ENCODE measurements around the gene SF3B1.
A peak's percentile ranks its signal among the peaks of the same experiment; 100 is the strongest.
"Not testable (repeated sequence)": the region's sequence is repeated elsewhere in the genome, so short reads cannot be mapped to it uniquely, and the experiment has no call there.

SF3B1 gene

DNA sequence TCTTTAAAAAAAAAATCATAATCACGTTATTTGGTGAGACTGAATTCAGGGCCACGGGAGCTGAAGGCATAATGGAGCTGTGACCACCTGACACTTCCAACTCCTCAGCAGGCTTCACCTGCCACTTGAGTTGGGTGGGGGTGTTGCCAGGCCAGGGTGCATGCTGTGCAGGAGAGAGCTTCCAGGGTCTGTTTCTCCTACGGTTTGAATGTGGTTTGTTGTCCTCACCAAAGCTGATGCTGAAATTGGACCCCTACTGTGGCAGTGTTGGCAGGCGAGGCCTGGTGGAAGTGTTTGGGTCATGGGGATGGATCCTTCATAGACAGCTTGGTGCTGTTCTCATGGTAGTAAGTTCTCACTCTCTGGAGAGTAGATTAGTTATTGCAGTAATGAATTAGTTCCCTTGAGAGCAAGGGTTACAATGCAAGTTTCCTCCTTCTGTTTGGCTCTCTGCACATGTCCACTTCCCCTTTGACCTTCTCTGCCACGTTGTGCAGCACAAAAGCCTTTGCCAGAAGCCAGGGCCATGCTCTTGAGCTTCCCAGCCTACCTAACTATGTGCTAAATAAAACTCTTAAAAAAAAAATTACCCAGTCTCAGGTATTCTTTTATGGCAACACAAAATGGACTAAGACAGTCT, 86.0 kb downstream of the SF3B1 start:
- H2AFZ ChIP-seq (ENCODE audit: low read depth, low read length): no peak overlapping the region
- no peaks in the 10 kb centered on the region for H3K79me1 ChIP-seq (replicated peaks; ENCODE audit: low read length, poor library complexity, severe bottlenecking)
- H3K4me1 ChIP-seq (ENCODE audit: control insufficient read depth, insufficient read depth, low read depth, low read length): peaks cover 2% of the 10 kb centered on the region
- H3K36me3 ChIP-seq (ENCODE audit: control insufficient read depth in 1 of 2, insufficient read depth in 2 of 2, low read depth in 1 of 2, low read length in 2 of 2): no peaks in the 10 kb centered on the region
- 53% methylated on average over 5 of the region's 5 CpGs for whole genome bisulfite sequencing
- H4K91ac ChIP-seq (ENCODE audit: low read length): no peak overlapping the region
- H4K8ac ChIP-seq (ENCODE audit: low read length): no peak overlapping the region
- no peak overlapping the region for H2AK5ac ChIP-seq (ENCODE audit: low read length, severe bottlenecking)
- no peak overlapping the region for H3K23ac ChIP-seq (ENCODE audit: low read length in 2 of 2)
- H2BK15ac ChIP-seq (ENCODE audit: low read depth, poor library complexity, severe bottlenecking): no peak overlapping the region
- no peak overlapping the region for H2BK12ac ChIP-seq (ENCODE audit: low read length in 2 of 2)
- no peak overlapping the region for H2BK120ac ChIP-seq (ENCODE audit: low read depth, low read length)
- H3K4me2 ChIP-seq (ENCODE audit: low read length, poor library complexity, severe bottlenecking): no peak overlapping the region
- no peak overlapping the region for H3K9ac ChIP-seq (ENCODE audit: low read length)
- H3K14ac ChIP-seq (ENCODE audit: low read length in 2 of 2): no peak overlapping the region
- H3K27ac ChIP-seq (ENCODE audit: low read length, poor library complexity, severe bottlenecking): no peak overlapping the region
- no peak overlapping the region for H3K4ac ChIP-seq (ENCODE audit: low read depth in 1 of 2, low read length in 2 of 2)
- no peak overlapping the region for H3K18ac ChIP-seq (ENCODE audit: low read depth in 1 of 2, low read length in 2 of 2)
- H3K9me3 ChIP-seq (ENCODE audit: control insufficient read depth, low read length): no peaks in the 10 kb centered on the region
- DNase-seq: no peak
- H2BK5ac ChIP-seq (ENCODE audit: low read depth, low read length, poor library complexity, severe bottlenecking): no peak overlapping the region
- no peaks in the 10 kb centered on the region for H3K27me3 ChIP-seq (ENCODE audit: control insufficient read depth in 1 of 2, insufficient read depth in 1 of 2, low read length in 2 of 2)
- no peak overlapping the region for H3K4me3 ChIP-seq (ENCODE audit: insufficient read depth in 1 of 2, low read depth in 1 of 2, low read length in 2 of 2)

DNA sequence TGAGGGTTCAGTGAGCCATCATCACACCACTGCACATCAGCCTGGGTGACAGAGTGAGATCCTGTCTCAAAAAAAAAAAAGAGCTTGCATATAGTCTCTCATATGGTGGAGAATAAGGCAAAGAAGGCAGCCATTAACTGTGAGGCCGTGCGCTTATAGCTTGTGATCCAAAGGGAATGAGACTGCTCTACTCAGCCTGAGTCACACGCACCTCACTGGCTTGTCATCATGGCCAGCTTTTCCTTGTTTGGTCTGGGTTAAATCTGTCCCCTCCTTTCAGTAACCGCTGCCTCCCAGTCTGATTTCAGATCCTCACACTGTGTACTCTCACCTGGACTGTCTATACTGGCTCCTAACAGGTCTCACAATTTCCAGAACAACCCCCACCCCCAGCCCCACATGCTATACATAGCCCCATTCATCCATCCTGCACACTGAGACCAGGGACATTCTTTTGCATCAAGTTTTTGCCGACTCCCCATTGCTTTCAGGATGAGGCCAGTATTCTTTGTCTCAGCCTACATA, 88.9 kb downstream of the SF3B1 start:
- Histone ChIP-seq H3K14ac (ENCODE audit: low read length in 2 of 2) (no peak overlapping the region), H3K4ac (ENCODE audit: low read depth in 1 of 2, low read length in 2 of 2) (no peak overlapping the region), H4K91ac (ENCODE audit: low read length) (no peak overlapping the region), H3K36me3 (ENCODE audit: control insufficient read depth in 1 of 2, insufficient read depth in 2 of 2, low read depth in 1 of 2, low read length in 2 of 2) (no peaks in the 10 kb centered on the region), H3K4me2 (ENCODE audit: low read length, poor library complexity, severe bottlenecking) (no peak overlapping the region), H3K4me3 (ENCODE audit: insufficient read depth in 1 of 2, low read depth in 1 of 2, low read length in 2 of 2) (no peak overlapping the region), H2AK5ac (ENCODE audit: low read length, severe bottlenecking) (no peak overlapping the region), H2AFZ (ENCODE audit: low read depth, low read length) (no peak overlapping the region), H3K4me1 (ENCODE audit: control insufficient read depth, insufficient read depth, low read depth, low read length) (peaks cover under 1% of the 10 kb centered on the region), H3K27me3 (ENCODE audit: control insufficient read depth in 1 of 2, insufficient read depth in 1 of 2, low read length in 2 of 2) (no peaks in the 10 kb centered on the region), H3K9ac (ENCODE audit: low read length) (no peak overlapping the region), H3K79me1 (replicated peaks; ENCODE audit: low read length, poor library complexity, severe bottlenecking) (no peaks in the 10 kb centered on the region), H3K27ac (ENCODE audit: low read length, poor library complexity, severe bottlenecking) (no peak overlapping the region), H2BK120ac (ENCODE audit: low read depth, low read length) (no peak overlapping the region), H2BK15ac (ENCODE audit: low read depth, poor library complexity, severe bottlenecking) (no peak overlapping the region), H3K9me3 (ENCODE audit: control insufficient read depth, low read length) (no peaks in the 10 kb centered on the region), H4K8ac (ENCODE audit: low read length) (no peak overlapping the region), H3K18ac (ENCODE audit: low read depth in 1 of 2, low read length in 2 of 2) (no peak overlapping the region), H2BK12ac (ENCODE audit: low read length in 2 of 2) (no peak overlapping the region), H3K23ac (ENCODE audit: low read length in 2 of 2) (no peak overlapping the region), H2BK5ac (ENCODE audit: low read depth, low read length, poor library complexity, severe bottlenecking) (no peak overlapping the region)
- 94% methylated on average over 5 of the region's 5 CpGs for WGBS
- DNase-seq: no peak

DNA sequence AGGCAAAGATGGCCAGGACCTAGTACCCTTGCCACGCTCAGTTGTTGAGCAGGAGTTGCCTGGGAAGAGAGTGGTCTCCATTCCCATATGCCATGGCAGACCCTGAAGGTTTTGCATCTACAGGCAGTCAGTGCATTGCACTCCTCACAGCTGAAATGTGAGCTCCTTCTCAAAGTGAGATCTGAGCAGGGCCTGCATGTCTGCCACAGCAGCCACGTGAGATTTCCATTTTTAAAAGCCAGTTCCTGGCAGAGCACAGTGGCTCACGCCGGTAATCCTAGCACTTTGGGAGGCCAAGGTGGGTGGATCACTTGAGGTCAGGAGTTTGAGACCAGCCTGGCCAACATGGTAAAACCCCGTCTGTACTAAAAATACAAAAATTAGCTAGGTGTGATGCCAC, 90.9 kb downstream of the SF3B1 start:
- H3K36me3 ChIP-seq (ENCODE audit: control insufficient read depth in 1 of 2, insufficient read depth in 2 of 2, low read depth in 1 of 2, low read length in 2 of 2); H2AFZ ChIP-seq (ENCODE audit: low read depth, low read length); H3K79me1 ChIP-seq (replicated peaks; ENCODE audit: low read length, poor library complexity, severe bottlenecking); H2BK120ac ChIP-seq (ENCODE audit: low read depth, low read length); H3K4ac ChIP-seq (ENCODE audit: low read depth in 1 of 2, low read length in 2 of 2); H4K91ac ChIP-seq (ENCODE audit: low read length); H3K23ac ChIP-seq (ENCODE audit: low read length in 2 of 2); H2BK5ac ChIP-seq (ENCODE audit: low read depth, low read length, poor library complexity, severe bottlenecking); H3K4me1 ChIP-seq (ENCODE audit: control insufficient read depth, insufficient read depth, low read depth, low read length); H3K27ac ChIP-seq (ENCODE audit: low read length, poor library complexity, severe bottlenecking); H2AK5ac ChIP-seq (ENCODE audit: low read length, severe bottlenecking); DNase-seq; H3K4me2 ChIP-seq (ENCODE audit: low read length, poor library complexity, severe bottlenecking); H3K18ac ChIP-seq (ENCODE audit: low read depth in 1 of 2, low read length in 2 of 2); H3K4me3 ChIP-seq (ENCODE audit: insufficient read depth in 1 of 2, low read depth in 1 of 2, low read length in 2 of 2); H3K27me3 ChIP-seq (ENCODE audit: control insufficient read depth in 1 of 2, insufficient read depth in 1 of 2, low read length in 2 of 2); H3K9ac ChIP-seq (ENCODE audit: low read length); H3K9me3 ChIP-seq (ENCODE audit: control insufficient read depth, low read length); H2BK15ac ChIP-seq (ENCODE audit: low read depth, poor library complexity, severe bottlenecking); H3K14ac ChIP-seq (ENCODE audit: low read length in 2 of 2); H2BK12ac ChIP-seq (ENCODE audit: low read length in 2 of 2): not testable (repeated sequence)
- peak overlapping the region; percentile 36 for H4K8ac ChIP-seq (ENCODE audit: low read length)
- WGBS: 83% methylated on average over 5 of the region's 5 CpGs

DNA sequence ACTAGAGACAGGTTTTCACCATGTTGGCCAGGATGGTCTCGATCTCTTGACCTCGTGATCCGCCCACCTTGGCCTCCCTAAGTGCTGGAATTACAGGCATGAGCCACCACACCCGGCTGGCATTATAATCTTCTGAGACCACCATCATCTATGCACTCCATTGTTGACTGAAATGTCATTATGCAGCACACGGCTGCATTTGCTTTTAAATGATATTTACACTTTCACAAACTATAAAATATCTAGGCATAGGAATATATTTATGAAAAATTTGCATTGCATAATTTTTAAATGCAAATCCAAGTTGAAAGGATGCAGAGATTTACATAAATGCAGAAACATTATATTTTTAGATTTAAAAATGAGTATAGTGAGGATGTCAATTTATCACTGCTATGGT, 94.2 kb downstream of the SF3B1 start:
- no peak overlapping the region for H3K9ac ChIP-seq (ENCODE audit: low read length)
- WGBS: 81% methylated on average over 4 of the region's 5 CpGs

More for the DNA sequence above, 94.2 kb downstream of the SF3B1 start:
- Histone ChIP-seq H4K8ac (ENCODE audit: low read length) (no peak overlapping the region), H4K91ac (ENCODE audit: low read length) (no peak overlapping the region), H3K4ac (ENCODE audit: low read depth in 1 of 2, low read length in 2 of 2) (no peak overlapping the region), H3K23ac (ENCODE audit: low read length in 2 of 2) (no peak overlapping the region), H2BK120ac (ENCODE audit: low read depth, low read length) (no peak overlapping the region), H2AFZ (ENCODE audit: low read depth, low read length) (no peak overlapping the region), H3K36me3 (ENCODE audit: control insufficient read depth in 1 of 2, insufficient read depth in 2 of 2, low read depth in 1 of 2, low read length in 2 of 2) (no peaks in the 10 kb centered on the region), H3K14ac (ENCODE audit: low read length in 2 of 2) (no peak overlapping the region), H2AK5ac (ENCODE audit: low read length, severe bottlenecking) (no peak overlapping the region), H2BK5ac (ENCODE audit: low read depth, low read length, poor library complexity, severe bottlenecking) (no peak overlapping the region), H3K4me2 (ENCODE audit: low read length, poor library complexity, severe bottlenecking) (no peak overlapping the region), H3K79me1 (replicated peaks; ENCODE audit: low read length, poor library complexity, severe bottlenecking) (no peaks in the 10 kb centered on the region), H3K4me1 (ENCODE audit: control insufficient read depth, insufficient read depth, low read depth, low read length) (no peaks in the 10 kb centered on the region), H3K18ac (ENCODE audit: low read depth in 1 of 2, low read length in 2 of 2) (no peak overlapping the region), H3K27ac (ENCODE audit: low read length, poor library complexity, severe bottlenecking) (no peak overlapping the region), H3K9me3 (ENCODE audit: control insufficient read depth, low read length) (no peaks in the 10 kb centered on the region), H3K4me3 (ENCODE audit: insufficient read depth in 1 of 2, low read depth in 1 of 2, low read length in 2 of 2) (no peak overlapping the region), H3K27me3 (ENCODE audit: control insufficient read depth in 1 of 2, insufficient read depth in 1 of 2, low read length in 2 of 2) (peaks cover 0 to 3% of the 10 kb centered on the region in 2 experiments), H2BK12ac (ENCODE audit: low read length in 2 of 2) (no peak overlapping the region), H2BK15ac (ENCODE audit: low read depth, poor library complexity, severe bottlenecking) (no peak overlapping the region)
- no peak for DNase-seq

Data from mesenchymal stem cell (in vitro differentiated cells and primary cell).